Measurements from ENCODE around the gene CCNF.
"Not testable (repeated sequence)": the region's sequence is repeated elsewhere in the genome, so short reads cannot be mapped to it uniquely, and the experiment has no call there.

Gene CCNF

DNA sequence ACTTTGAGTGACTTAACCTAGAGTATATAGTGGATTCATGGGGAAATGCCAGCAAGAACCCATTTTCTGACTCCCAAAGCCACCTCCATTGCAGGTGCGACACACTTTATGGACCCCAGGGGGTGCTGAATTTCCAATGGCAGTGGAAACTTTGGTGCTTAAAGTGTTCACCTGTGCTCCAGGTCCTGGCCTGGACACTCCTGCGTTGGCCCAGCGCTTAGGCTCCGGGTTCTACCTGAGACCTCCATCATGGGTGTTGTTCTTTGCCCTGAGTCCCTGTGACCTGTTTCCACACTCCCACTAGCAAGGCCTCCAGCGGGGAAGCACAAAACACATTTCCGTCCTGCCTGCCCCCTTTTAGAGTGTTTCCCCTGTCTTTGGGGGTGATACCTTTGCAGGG is 3.0 kb downstream of the CCNF start:
- TF ChIP-seq, protein P1, sequence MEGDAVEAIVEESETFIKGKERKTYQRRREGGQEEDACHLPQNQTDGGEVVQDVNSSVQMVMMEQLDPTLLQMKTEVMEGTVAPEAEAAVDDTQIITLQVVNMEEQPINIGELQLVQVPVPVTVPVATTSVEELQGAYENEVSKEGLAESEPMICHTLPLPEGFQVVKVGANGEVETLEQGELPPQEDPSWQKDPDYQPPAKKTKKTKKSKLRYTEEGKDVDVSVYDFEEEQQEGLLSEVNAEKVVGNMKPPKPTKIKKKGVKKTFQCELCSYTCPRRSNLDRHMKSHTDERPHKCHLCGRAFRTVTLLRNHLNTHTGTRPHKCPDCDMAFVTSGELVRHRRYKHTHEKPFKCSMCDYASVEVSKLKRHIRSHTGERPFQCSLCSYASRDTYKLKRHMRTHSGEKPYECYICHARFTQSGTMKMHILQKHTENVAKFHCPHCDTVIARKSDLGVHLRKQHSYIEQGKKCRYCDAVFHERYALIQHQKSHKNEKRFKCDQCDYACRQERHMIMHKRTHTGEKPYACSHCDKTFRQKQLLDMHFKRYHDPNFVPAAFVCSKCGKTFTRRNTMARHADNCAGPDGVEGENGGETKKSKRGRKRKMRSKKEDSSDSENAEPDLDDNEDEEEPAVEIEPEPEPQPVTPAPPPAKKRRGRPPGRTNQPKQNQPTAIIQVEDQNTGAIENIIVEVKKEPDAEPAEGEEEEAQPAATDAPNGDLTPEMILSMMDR (IDR thresholded peaks at IDR 0.05), result no peak
- DNase-seq, result no peak
- Mint-ChIP-seq H3K36me3 (ENCODE audit: low read depth) (peaks cover 38% of the 10 kb centered on the region), H3K4me1 (peaks cover 30% of the 10 kb centered on the region), H3K4me3 (no peak overlapping the region), H3K27ac (no peak overlapping the region), H3K9me3 (no peaks in the 10 kb centered on the region), H3K27me3 (ENCODE audit: low read depth, poor library complexity) (no peaks in the 10 kb centered on the region)

DNA sequence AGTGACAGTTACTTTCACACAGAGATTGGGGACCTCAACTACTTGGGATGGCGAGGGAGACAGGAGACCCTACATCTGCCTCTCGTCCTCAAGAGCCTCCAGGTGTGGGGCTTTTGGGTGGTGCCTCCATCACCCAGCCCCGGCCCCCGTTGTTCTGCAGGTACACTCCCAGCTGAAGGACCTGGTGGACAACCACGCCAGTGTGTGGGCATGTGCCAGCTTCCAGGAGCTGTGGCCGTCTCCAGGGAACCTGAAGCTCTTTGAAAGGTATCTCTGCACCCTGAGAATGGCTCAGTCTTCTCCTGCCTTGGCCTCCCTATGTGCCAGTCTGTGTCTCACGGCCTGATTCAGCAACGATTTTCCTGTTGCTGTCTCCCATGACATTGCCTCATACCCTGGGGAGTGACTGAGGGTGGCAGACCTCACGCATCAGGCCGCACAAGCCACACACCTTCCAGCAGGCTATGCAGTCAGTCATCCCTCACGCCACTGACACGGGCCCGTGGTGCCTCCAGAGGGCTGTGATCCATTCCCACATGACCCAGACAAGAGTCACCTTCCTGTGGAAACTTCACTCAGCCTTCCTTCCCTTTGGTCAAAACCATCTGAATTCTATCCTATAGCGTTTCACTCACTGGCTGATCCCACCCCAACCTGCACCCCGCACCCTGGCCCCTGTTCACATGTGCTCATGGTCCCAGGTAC is 3.7 kb downstream of the CCNF start:
- H3K36me3 Mint-ChIP-seq (ENCODE audit: low read depth), result peaks cover 43% of the 10 kb centered on the region
- H3K27me3 Mint-ChIP-seq (ENCODE audit: low read depth, poor library complexity), result no peaks in the 10 kb centered on the region
- no peak for DNase-seq
- no peak overlapping the region for H3K4me3 Mint-ChIP-seq
- TF ChIP-seq, protein P1 (IDR thresholded peaks at IDR 0.05), result no peak
- H3K4me1 Mint-ChIP-seq, result peaks cover 23% of the 10 kb centered on the region
- H3K9me3 Mint-ChIP-seq, result no peaks in the 10 kb centered on the region
- no peak overlapping the region for H3K27ac Mint-ChIP-seq

DNA sequence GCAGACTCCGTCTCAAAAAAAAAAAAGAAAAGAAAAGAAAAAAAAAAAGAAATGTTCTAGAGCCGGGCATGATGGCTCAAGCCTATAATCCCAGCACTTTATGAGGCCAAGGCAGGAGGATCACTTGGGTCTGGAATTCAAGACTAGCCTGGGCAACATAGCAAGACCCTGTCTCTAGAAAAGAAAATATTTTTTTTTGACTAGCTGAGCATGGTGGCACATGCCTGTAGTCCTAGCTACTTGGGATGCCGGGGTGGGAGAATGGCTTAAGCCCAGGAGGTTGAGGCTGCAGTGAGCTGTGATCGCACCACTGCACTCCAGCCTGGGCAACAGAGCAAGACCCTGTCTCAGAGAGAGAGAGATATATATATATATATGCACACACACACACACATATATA is 6.0 kb downstream of the CCNF start:
- Mint-ChIP-seq H3K36me3 (ENCODE audit: low read depth) (peaks cover 58% of the 10 kb centered on the region), H3K4me1 (peaks cover 11% of the 10 kb centered on the region)
- H3K27me3 Mint-ChIP-seq (ENCODE audit: low read depth, poor library complexity); H3K27ac Mint-ChIP-seq; DNase-seq; H3K9me3 Mint-ChIP-seq; H3K4me3 Mint-ChIP-seq: not testable (repeated sequence)

DNA sequence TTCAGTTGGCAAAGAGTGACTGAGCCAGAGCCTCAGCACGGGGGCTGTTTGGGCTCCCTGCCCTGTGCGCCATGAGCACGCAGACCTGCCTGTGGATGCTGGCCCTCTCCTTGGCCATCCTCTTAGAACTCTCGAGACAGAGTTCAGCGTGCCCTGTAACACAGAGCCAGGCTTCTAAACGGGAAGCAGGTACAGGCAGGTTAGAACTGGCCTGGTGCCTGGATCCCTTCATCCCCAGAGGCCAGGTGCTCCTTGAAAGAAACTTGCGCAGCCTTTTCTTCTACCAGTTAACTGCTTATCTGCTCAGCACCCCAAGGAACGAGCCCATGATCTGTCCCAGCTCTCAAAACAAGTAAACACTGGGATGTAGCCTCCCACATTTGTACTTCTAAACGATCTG is 6.9 kb downstream of the CCNF start:
- TF ChIP-seq, protein P1 (IDR thresholded peaks at IDR 0.05), result no peak
- Mint-ChIP-seq H3K36me3 (ENCODE audit: low read depth) (peaks cover 65% of the 10 kb centered on the region), H3K4me1 (peaks cover 2% of the 10 kb centered on the region), H3K4me3 (no peak overlapping the region), H3K27ac (peak overlapping the region; percentile 83), H3K27me3 (ENCODE audit: low read depth, poor library complexity) (no peaks in the 10 kb centered on the region), H3K9me3 (no peaks in the 10 kb centered on the region)
- no peak for DNase-seq

DNA sequence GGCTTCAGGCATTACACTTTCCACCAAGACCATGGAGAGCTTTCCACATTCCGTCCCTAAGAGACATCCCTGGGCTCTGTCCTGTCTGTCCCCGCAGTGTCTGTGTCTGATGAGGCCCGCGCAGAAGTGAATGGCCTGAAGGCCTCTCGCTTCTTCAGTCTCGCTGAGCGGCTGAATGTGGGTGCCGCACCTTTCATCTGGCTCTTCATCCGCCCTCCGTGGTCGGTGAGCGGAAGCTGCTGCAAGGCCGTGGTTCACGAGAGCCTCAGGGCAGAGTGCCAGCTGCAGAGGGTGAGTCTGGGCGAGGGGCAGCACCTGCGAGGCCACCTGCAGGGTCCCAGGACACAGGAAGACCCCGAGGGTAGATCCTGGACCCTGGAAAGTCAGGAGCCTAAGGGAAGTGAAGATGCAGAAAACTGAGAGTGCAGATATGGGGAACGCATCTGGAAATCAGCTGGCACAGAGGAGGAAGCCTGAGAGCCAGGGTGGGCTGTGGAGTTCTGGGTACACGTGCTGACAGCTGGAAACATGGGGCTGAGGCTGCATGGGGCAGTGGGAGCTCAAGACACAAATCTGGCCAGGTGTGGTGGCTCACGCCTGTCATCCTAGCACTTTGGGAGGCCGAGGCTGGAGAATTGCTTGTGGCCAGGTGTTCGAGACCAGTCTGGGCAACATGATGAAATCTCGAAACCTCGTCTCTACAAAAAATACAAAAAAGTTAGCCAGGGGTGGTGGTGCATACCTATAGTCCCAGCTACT is 8.0 kb downstream of the CCNF start:
- H3K27me3 Mint-ChIP-seq (ENCODE audit: low read depth, poor library complexity), result no peaks in the 10 kb centered on the region
- H3K4me1 Mint-ChIP-seq, result no peaks in the 10 kb centered on the region
- no peak overlapping the region for H3K27ac Mint-ChIP-seq
- no peaks in the 10 kb centered on the region for H3K9me3 Mint-ChIP-seq
- H3K4me3 Mint-ChIP-seq, result no peak overlapping the region
- TF ChIP-seq, protein P1 (IDR thresholded peaks at IDR 0.05), result no peak
- DNase-seq, result no peak
- H3K36me3 Mint-ChIP-seq (ENCODE audit: low read depth), result peaks cover 66% of the 10 kb centered on the region

DNA sequence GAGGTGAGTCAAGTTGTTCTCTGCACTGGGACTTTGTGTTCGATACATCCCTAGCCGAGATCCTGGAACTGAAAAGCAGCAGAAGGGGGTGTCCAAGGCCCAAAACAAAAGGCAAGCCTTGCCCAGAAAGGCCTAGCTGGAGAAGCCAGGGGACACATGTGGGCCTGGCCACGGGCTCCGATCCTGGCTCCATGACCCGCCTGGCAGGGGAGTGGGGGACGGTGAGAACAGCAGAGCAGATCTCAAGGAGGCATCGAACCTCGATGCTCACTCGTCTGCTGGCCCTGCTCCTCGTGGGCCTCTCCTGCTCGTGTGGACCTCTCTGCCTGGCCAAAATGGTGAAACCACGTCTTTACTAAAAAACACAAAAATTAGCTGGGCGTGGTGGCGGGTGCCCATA is 8.9 kb downstream of the CCNF start:
- Mint-ChIP-seq H3K27me3 (ENCODE audit: low read depth, poor library complexity) (no peaks in the 10 kb centered on the region), H3K4me1 (no peaks in the 10 kb centered on the region), H3K27ac (no peak overlapping the region), H3K9me3 (no peaks in the 10 kb centered on the region), H3K4me3 (no peak overlapping the region), H3K36me3 (ENCODE audit: low read depth) (peaks cover 59% of the 10 kb centered on the region)
- DNase-seq, result no peak
- TF ChIP-seq, protein P1 (IDR thresholded peaks at IDR 0.05), result no peak

Data from nephron progenitor cell (in vitro differentiated cells).